NCI-H460 (cell line): ENCODE data around the gene LPGAT1. TPM values are rescaled to one million over a fixed set of nuclear protein-coding genes. Genes with fewer than 3 reads are reported as not detected.
"Not testable (repeated sequence)": the region's sequence is repeated elsewhere in the genome, so short reads cannot be mapped to it uniquely, and the experiment has no call there.

ENCODE experiments used
- DNase-seq: peaks from one replicate; pipeline ENCODE4 v3.0.0-alpha.2; 2016; ENCODE audit warnings: low read depth; ENCODE audit errors: extremely low read depth
- total RNA-seq: library from RNA; depleted of rRNA; stranded (reverse); fragments of >200 nt; shearing (Covaris generic); gene quantifications from 2 replicates; pipeline ENCODE4 v1.2.3, GENCODE V29; 2014

Gene LPGAT1
- total RNA-seq, 1 experiment from 2014 or later, result 71.8 TPM

DNA sequence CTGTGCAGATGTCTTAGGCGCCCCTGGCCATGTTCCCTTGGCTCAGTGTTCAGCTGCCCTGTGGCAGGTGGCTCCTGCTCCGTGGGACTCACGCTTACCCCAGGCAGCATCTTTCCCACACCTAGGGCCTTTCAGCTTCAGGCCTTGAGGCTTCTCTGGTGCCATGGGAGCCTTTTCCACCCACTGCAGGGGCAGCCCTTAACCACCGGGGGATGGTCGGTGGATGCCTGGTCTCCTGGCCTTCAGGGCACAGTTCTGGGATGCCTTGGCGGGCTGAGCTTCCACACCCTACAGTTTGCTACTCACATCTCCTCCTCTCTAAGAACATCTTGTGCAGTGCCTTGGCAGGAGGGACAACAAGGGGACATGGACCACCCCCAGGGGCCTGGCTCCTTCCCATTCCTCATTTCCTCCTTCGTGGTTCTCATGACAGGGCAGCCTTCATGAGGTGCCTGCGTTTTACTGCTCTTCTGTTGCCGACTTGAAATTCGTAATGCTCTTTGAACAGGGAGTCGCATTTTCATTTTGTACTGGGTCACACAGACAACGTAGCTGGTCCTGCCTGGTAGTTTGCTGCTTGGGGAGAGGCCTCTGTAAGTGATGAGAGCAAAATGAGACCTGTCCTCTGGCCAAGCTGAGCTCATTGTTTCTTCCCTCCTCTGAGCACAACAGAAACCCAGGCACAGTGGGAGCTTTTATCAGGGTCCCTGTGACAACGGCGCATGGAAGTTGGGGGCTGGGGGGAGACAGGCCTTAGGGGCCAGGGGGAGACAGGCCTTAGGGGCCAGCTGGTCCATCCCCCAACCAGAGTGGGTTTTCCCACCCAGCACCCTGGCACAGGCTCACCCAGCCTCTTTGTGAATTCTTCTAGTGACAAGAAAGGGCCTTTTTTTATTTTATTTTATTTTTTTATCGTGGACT lies 93.2 kb downstream of the LPGAT1 start:
- DNase-seq, result no peak

DNA sequence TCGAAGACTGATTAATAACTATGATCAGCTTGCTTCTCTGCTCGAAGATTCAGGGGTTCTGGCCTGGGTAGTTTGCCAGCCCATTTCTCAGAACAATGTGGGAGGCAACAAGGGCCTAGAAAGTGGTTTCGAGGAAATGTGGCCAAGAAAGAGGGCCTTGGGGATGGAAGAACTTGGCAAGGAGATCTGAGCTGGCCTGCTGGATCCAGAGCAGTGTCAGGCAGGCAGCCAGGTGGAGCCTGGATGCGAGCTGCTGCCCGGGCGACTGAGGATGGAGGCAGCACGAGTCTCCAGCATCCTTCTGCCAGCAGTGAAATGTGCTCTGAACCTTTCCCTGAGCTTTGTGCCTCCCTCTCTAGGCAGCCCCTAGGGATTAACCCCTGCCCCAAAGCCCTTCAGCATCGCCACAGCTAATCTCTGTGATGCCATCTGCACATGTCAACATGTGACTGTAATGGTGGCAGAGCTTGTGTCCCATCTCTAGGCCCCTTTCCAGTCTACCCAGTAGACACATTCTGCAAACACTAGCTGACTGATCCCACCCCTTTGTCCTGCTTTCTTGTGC lies 94.1 kb downstream of the LPGAT1 start:
- DNase-seq, result no peak

DNA sequence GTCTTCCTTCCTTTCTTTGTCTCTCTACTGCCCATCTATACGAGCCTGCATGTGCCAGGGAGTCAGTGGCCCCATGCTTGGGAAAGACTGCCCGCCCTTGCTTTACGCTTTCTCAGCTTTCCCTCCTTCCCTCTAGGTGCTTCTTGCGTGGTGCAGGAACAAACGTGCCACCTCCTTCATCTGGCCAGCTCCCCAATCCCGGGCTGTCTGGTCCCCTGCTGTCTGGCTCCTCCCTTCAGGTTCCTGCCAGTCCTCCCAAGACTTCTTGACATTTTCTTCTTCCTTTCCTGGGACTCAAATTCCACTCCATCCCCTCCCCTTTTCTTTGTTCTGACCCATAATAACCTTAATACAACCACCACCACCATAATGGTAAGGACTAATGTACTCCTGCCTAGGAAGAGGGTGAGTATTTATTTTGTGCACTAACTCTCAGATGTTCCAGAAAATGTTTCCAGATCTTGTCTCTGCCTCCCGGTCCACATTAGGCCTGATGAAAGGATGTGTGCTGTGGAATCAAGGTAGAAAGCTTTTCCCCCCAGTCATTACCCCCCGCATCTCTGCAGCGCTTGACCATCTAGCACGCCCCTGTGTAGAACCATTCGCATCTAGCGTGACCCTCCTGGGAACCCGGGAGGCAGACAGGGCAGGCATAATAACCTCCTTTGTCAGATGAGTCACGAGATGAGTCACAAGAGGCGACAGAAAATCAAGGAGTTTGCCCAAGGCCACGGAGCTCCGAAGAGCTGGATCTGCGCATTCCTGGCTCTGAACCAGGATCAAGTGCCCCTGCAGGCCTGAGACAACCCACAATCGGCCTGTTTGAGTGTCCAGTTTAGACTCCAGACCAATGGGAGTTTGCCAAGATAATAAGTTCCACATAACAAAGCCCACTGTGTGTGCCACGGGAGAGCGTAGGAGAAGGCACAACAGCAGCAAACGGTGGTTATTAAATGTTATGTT lies 95.1 kb downstream of the LPGAT1 start:
- DNase-seq, result peak; percentile 93

DNA sequence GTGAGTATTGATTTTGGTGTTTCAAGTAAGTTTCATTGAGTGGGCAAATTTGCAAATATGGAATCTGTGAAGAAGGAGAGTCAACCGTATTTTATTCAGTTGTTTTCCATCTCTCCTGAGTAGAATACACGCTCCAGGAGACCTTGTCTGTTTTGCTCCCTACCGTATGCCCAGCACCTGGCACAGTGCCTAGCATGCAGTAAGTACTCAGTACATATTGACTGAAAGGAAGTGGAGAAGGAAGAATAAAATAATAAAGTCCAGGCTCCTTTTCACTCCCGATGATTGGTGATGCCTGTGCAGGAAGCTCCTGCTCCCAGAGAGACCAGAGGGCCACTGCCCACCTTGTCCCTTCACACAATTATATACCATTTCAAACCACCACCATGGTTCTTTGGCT lies 95.8 kb downstream of the LPGAT1 start:
- no peak for DNase-seq

DNA sequence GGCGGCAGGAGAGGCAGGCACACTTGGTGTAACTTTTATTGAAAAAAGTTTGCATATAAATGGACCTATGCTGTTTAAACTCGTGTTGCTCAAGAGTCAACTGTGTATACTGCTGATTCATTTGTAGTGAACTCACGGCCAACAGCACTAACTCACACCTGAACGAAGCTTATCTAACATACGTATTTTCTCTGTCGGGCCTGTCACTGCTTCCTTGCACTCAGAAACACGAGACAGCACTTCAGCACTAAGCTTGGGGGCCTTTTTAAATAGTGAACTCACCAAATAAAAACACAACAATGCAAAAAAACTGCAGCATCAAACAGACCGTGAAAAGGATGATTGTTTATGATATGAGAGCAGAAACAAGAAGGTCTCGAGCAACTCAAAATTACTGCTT lies 96.2 kb downstream of the LPGAT1 start:
- no peak for DNase-seq

DNA sequence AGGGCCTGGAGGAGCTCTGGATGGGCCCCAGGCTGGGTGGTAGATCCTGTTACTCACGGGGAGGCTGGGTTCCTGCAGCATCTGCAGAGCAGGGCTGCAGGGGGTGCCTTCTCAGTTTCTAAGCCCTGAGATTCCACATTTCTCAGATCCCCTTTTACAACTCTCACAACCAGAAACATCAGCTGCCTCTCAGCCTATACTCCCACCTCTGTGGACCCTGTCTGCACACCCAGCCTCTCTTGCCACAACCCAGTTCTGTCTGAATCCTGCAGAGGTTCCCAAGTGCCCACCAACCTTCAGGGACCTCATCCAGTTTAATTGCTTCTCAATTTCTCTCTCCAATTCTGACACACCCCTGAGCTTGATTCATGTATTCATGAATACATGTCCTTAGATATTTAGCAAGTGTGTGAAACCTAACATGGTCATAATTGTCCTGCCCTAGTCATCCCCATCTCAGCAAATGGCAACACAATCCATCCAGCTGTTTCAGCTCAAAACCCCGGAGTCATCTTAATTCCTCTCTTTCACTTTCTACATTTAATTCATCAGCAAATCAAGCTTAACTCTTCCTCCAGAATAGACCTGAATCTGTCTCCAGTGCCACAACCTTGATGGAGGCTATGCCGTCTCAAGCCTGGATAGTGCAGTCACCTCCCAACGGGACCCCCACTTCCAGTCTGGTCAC lies 98.1 kb downstream of the LPGAT1 start:
- DNase-seq, result no peak

DNA sequence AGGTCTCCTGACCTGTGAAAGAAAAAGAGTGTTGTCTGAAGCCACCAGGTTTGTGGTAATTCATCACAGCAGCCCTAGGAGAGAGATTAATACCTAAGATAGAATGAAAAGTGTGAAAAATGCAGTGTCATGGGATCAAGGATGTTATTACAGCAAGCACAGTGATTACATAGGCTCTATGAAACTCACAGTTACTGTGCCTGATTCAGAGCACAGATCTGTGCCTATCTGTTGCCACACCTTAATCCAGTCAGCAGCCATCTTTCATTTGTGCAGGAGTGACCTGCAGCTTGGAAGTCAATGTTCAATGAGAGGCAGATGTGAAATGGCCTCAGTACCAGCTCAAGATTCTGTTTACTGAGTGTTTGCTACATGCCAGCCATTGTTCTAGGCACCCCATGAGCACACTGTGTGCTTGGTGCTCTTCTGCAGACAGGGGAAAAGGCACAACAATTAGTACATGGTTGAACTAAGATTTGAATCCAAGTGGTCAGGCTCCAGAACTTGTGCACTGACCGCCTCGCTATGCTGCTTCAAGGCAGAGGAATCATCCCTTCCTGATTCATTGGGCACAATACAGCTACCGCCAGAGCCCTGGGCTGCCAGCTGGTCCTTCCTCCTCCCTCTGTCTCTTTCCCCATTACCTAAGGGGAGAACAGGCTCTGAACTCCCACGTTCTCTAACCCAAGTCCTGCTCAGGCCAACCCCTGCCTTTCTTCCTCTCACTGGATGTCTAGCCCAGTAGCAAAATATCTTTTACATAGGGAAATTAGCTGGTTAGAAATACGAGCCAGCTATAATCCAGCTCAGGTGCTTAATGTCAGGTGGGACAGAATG lies 98.9 kb downstream of the LPGAT1 start:
- no peak for DNase-seq

DNA sequence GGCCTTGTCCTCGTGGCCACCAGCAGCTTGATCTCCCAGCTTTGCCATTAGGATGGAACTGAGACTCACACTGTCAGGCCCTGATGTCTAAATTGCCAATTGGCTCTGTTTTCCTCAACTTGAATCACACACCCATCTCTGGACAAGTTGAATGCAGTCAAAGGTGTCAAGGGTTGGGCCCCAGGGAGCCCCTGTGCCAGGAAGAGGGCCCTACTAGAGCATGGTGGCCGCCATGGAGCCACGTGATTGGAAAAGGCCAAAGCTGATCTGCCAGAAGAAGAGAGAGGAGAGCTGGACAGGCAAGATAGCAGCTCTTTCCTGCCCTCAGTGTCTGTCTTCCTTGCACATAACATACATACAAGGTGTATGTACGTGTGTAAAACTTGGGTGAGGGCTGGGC lies 100.2 kb downstream of the LPGAT1 start:
- DNase-seq, result no peak

DNA sequence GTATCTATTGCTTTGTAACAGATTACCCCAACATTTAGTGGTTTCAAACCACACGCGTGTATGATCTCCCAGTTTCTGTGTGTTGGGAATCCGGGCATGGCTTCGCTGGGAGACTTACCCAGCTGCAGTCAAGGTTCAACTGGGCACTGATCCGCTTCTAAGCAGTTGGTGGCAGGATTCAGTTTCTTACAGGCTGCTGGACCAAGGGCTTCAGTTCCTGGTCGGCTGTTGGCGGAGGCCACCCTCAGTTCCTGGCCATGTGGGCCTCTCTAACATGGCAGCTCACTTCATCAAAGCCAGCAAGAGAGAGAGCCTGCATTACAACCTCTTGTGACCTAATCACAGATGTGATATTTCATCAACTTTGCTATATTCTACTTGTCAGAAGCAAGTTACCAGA lies 101.3 kb downstream of the LPGAT1 start:
- DNase-seq, result no peak

DNA sequence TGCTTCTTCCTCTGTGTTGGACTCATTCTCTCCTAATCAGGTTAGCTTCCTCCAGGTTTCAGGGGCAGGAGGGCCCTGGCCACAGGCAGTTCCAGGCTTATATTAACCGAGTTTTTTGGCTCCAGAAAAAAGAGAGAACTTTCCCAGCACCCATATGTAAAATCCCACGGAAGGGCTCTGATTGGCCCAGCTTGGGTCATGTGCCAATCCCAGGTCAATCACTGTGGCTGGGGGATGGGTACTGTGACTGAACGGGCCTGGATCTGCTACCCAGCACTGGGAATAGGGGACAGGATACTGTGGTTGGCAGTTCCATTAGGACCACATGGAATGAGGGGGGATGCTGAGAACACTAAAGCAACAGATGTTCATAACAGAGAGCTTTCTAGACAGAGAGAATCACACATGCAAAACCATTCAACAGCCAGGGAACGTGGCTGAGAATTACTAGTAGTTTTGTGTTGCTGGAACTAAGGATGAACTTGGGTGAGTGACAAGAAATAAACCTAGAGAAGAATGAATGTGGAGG lies 104.0 kb downstream of the LPGAT1 start:
- DNase-seq, result no peak

DNA sequence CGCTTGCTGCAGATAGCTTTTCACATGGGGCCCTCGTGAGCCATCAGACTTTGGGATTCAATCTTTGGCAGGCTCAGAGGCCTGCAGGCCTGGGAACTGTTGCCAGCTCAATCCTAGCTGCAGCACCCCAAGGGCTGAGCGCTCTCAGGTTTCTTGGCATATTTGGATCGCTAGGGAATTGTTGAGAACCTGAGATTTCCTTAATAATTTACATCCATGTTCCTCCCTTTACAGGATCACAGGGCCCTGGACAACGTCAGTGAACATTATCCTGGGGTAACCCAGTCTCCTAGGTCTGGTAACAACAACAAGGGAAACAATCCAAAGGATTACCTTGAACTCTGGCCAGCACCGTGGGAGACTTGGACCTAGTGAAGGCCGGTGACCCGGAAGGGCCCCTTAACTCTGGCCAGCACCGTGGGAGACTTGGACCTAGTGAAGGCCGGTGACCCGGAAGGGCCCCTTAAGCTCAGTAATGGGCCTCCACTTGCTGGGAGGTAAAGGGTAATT lies 105.8 kb downstream of the LPGAT1 start:
- DNase-seq, result no peak

DNA sequence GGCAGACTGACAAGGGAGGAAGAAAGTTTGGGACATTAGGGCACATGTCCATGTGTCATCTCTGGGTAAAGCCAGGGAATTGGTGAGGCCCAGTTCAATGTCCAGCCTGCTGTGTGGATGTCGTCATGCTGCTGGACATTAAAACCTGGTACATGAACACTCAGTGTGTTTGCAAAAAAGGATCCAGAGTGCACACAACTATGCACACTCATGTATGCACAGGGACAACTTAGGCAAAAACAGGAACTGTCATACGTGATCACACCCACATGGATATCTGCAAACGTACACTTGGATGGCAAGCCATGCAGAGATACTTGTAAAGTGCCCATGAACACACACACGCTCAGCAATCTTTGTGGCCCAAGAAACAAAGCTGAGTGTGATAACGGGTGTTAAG lies 107.3 kb downstream of the LPGAT1 start:
- DNase-seq, result no peak

DNA sequence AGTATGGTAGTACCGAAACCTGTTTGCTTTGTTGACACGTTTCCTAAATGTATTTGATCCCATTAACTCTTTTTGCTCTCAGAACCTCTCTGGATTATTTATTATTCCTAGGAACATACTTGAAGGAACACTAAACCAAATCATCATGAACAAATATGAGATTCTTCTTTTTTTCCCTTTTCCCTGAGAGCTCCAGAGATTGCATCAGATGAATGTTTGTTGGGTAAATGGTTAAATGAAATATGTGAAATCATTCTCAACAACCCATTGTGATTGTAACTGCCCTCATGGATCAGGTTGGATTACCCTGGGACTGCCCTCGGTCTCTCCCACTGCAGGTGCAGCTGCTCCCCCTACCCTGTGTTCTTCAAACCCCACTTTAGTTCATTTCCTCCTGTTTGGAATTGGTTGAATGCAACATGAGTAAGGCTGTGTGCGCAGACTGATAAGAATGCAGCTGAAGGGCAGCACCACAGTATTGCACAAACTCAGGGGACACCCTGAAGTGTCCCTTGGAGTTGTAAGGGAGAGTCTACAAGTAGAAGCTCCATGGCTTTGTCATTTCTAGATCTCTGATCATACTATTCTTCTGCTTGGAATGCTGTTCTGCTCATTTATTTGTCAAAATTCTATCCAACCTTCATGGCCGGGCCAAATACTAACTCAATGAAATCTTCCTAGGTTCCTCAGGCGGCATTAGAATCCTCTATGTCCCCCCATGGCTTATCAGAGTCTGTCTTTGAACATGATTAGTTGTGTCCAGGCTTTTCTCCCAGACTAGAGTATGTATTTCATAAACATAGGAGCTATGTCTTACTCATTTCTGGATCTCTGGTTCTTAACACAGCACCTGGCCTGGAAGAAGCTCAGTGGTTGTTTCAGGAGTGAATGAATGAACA lies 108.0 kb downstream of the LPGAT1 start:
- no peak for DNase-seq

DNA sequence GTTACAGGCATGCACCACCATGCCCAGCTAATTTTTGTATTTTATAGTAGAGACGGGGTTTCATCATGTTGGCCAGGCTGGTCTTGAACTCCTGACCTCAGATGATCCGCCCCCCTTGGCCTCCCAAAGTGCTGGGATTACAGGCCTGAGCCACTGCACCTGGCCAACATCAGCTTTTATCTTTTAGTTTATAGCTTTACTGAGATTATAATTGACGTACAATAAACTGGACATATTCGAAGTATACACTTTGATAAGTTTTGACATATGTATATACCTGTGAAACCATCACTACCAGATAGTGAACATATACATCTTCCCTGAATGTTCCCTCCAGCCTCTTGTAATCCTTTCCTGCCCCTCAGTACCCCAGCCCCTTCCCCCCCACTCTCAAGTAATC lies 114.0 kb downstream of the LPGAT1 start:
- not testable (repeated sequence) for DNase-seq

DNA sequence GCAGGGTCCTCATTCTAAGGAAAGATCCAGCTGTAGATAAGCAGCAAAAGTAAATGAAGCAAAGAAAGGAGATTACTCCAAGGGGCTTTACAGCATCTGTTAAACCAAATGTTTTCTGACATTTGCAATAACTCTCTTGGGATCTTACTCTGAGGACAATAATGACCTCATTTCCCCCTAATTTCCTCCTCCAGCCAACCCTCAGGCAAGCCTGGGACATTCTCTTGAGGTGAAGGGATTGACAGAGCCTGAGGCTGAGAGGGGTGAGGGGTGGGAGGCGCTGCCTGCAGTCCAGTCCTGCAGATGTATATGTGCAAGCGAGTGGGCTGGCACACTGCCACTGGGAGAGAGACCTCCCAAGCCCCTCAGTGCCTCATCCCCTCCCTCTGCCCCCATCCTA lies 114.6 kb downstream of the LPGAT1 start:
- DNase-seq, result no peak

DNA sequence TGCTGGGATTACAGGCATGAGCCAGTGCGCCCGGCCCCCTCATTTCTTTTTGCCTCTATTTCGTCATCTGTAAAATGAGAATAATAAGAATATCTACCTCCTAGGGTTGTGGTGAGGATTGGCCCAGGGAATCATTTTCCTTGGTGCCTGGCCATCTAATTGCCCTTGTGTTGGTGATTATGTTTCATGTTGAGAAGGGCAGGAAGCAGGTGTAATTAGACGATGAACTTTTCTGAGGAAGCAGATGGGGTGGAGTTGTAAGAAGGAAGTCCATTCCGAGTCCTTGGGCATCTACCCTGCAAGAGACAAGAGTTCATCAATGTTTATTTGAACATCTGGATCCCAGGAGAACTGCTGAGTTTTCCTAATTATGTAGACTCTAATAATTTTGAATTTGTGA lies 116.4 kb downstream of the LPGAT1 start:
- DNase-seq, result no peak

DNA sequence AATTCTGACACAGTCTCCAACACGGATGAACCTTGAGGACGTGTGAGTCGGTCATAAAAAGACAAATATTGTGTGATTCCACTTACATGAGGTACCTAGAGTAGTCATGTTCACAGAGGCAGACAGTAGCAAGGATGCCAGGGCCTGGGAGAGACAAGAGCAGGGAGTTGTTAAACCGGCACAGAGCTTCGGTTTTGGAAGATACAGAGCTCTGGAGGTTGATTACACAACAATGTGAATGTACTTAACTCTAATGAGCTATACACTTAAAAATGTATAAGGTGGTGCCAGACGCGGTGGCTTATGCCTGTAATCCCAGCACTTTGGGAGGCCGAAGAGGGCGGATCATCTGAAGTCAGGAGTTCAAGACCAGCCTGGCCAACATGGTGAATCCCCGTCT lies 117.3 kb downstream of the LPGAT1 start:
- no peak for DNase-seq

DNA sequence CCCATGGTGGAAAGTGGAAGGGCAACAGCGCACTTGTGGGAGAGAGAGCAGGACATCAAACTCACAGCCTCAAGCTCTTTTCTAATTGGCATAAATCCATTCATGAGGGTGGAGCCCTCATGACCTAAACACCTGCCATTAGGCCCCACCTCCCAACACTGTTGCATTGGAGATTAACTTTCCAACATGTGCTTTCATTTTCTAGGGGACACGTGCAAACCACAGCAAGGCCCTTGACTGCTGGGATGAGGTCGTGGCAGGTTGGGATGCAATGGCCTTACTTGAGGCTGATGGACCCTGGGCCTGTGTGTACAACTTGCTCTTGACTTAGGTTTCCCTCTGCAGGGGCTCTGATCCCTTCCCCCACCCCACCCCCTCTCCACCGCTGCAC lies 119.3 kb downstream of the LPGAT1 start:
- no peak for DNase-seq
